ENCODE data around the gene PARD3B.

The PARD3B gene

GRCh38 chr2:204590063-204590462 lies 44.8 kb downstream of the PARD3B start:
- DNase-seq, result no peak

- no peak for DNase-seq
Measured at GRCh38 chr2:204591225-204591624, 46.0 kb downstream of the PARD3B start.

- no peak for DNase-seq
Measured at GRCh38 chr2:204604061-204604460, 58.8 kb downstream of the PARD3B start.

- DNase-seq, result no peak
Measured at GRCh38 chr2:204608237-204608939, 63.1 kb downstream of the PARD3B start.

- no peak for DNase-seq
Measured at GRCh38 chr2:204611017-204611631, 65.8 kb downstream of the PARD3B start.

GRCh38 chr2:204611764-204612163 lies 66.5 kb downstream of the PARD3B start:
- DNase-seq, result no peak

- no peak for DNase-seq
Measured at GRCh38 chr2:204613635-204614034, 68.4 kb downstream of the PARD3B start.

- DNase-seq, result no peak
Measured at GRCh38 chr2:204615456-204615855, 70.2 kb downstream of the PARD3B start.

- DNase-seq, result no peak
Measured at GRCh38 chr2:204625135-204625534, 79.9 kb downstream of the PARD3B start.

GRCh38 chr2:204628926-204629712 lies 83.8 kb downstream of the PARD3B start:
- no peak for DNase-seq

GRCh38 chr2:204632410-204632809 lies 87.1 kb downstream of the PARD3B start:
- no peak for DNase-seq

GRCh38 chr2:204634564-204634963 lies 89.3 kb downstream of the PARD3B start:
- no peak for DNase-seq

- no peak for DNase-seq
Measured at GRCh38 chr2:204635478-204635877, 90.2 kb downstream of the PARD3B start.

GRCh38 chr2:204638471-204639194 lies 93.4 kb downstream of the PARD3B start:
- DNase-seq, result no peak

- DNase-seq, result no peak
Measured at GRCh38 chr2:204643326-204643725, 98.1 kb downstream of the PARD3B start.

- DNase-seq, result no peak
Measured at GRCh38 chr2:204645018-204645773, 99.9 kb downstream of the PARD3B start.

GRCh38 chr2:204647626-204648025 lies 102.4 kb downstream of the PARD3B start:
- DNase-seq, result no peak

- DNase-seq, result no peak
Measured at GRCh38 chr2:204650611-204651010, 105.3 kb downstream of the PARD3B start.

GRCh38 chr2:204652063-204652462 lies 106.8 kb downstream of the PARD3B start:
- no peak for DNase-seq

- DNase-seq, result no peak
Measured at GRCh38 chr2:204654669-204655068, 109.4 kb downstream of the PARD3B start.

- DNase-seq, result no peak
Measured at GRCh38 chr2:204655101-204655500, 109.8 kb downstream of the PARD3B start.

- no peak for DNase-seq
Measured at GRCh38 chr2:204655626-204656025, 110.4 kb downstream of the PARD3B start.

- no peak for DNase-seq
Measured at GRCh38 chr2:204657024-204657423, 111.7 kb downstream of the PARD3B start.

Measured in activated effector memory CD4-positive, alpha-beta T cell treated with anti-CD3 and anti-CD28 coated beads, Interleukin-2, amount 50 U/mL, for 16 hours (primary cell).